ENCODE measurements around the gene PEX12.
"Not testable (repeated sequence)": the region's sequence is repeated elsewhere in the genome, so short reads cannot be mapped to it uniquely, and the experiment has no call there.

Gene PEX12

GRCh38 chr17:35537601-35538141 is 40.7 kb downstream of the PEX12 start, which contains the start of gene SLFN12L:
Gene SLFN12L, minus strand, starts transcription at chr17:35537678. Its CDS starts 15,314 bp downstream, at chr17:35522364.
- DNase-seq (ENCODE audit: extremely low read depth, low read depth), result no peak

DNA sequence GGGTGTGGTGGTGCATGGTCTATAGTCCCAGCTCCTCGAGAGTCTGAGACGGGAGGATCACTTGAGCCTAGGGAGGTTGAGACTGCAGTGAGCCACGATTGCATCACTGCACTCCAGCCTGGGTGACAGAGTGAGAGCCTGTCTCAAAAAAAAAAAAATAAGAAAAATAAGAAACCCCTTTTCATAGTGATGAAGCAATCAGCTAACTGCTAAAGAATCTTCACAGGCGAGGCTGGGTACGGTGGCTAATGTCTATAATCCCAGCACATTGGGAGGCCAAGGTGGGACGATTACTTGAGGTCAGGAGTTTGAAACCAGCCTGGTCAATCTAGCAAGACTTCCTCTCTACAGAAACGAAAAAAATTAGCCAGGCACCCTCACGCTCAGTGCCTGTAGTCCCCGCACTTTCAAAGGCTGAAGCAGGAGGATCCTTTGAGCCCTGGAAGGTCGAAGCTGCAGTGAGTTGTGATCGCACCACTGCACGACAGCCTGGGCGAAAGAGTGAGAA is 41.7 kb downstream of the PEX12 start:
- no peak for DNase-seq (ENCODE audit: extremely low read depth, low read depth)
- TF ChIP-seq, protein P1, sequence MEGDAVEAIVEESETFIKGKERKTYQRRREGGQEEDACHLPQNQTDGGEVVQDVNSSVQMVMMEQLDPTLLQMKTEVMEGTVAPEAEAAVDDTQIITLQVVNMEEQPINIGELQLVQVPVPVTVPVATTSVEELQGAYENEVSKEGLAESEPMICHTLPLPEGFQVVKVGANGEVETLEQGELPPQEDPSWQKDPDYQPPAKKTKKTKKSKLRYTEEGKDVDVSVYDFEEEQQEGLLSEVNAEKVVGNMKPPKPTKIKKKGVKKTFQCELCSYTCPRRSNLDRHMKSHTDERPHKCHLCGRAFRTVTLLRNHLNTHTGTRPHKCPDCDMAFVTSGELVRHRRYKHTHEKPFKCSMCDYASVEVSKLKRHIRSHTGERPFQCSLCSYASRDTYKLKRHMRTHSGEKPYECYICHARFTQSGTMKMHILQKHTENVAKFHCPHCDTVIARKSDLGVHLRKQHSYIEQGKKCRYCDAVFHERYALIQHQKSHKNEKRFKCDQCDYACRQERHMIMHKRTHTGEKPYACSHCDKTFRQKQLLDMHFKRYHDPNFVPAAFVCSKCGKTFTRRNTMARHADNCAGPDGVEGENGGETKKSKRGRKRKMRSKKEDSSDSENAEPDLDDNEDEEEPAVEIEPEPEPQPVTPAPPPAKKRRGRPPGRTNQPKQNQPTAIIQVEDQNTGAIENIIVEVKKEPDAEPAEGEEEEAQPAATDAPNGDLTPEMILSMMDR (IDR thresholded peaks at IDR 0.05; ENCODE audit: low read depth, low read length), result no peak

More at GRCh38 chr17:35537601-35538141, 40.7 kb downstream of the PEX12 start, which contains the start of gene SLFN12L:
- TF ChIP-seq, protein P1 (IDR thresholded peaks at IDR 0.05; ENCODE audit: low read depth, low read length), result no peak

- DNase-seq (ENCODE audit: extremely low read depth, low read depth), result not testable (repeated sequence)
Observed at GRCh38 chr17:35535406-35535805, 43.0 kb downstream of the PEX12 start.

DNA sequence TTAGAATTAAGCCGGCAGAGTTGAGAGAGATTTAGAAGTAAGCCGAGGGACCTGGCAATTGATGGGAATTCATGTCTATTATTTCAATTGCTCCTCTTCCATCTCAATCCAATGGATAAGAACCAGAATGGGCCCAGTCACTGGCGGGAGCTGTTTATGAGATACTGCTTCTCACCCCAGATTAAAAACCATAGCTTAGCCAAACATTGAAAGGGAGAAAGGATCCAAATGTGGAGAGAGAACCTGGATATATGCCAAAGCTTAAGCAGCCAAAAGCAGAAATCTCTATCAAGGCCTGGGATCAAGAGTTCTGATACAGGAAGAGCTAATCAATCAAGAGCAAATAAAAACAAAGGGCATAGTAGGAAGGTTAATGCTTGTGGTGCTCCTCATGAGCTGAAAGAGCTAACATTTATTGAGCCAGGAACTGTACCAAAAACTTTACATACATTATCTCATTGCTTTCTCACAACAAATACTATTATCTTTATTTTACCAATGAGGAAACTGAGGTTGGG is 43.7 kb downstream of the PEX12 start:
- TF ChIP-seq, protein P1 (IDR thresholded peaks at IDR 0.05; ENCODE audit: low read depth, low read length), result no peak
- DNase-seq (ENCODE audit: extremely low read depth, low read depth), result no peak

DNA sequence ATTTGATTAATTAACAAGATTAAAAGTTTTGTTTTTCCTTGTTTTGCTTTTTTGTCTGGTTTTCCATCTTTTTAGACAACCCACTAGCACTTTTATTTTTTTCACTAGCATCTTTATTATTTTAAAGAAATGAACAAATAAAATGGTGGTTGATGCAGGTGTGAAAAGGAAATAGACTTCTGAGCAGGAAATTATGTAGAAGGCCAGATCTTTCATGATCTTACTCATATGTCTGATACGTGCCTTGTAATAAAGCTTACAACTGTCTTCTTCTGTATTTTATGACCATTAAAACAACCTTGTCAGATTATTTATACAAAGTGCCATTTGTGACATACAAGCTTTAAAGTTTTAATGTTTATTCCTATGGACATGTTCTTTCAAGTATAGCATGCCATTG is 47.2 kb downstream of the PEX12 start:
- no peak for DNase-seq (ENCODE audit: extremely low read depth, low read depth)
- TF ChIP-seq, protein P1 (IDR thresholded peaks at IDR 0.05; ENCODE audit: low read depth, low read length), result no peak

DNA sequence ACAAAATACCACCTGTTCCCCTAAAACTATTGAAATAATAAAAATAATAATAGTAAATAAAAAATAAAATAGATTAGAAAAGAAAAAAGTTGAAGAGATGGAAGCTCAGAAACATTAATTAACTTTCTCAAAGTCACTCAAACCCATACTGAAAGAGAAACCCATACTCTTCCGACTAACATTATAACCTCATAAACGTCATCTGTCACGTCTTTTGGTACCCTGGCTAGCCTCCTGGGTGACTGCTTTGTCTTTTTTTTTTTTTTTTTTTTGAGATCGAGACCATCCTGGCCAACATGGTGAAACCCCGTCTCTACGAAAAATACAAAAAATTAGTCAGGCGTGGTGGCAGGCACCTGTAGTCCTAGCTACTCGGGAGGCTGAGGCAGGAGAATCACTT is 48.5 kb downstream of the PEX12 start:
- DNase-seq (ENCODE audit: extremely low read depth, low read depth), result no peak
- TF ChIP-seq, protein P1 (IDR thresholded peaks at IDR 0.05; ENCODE audit: low read depth, low read length), result no peak

DNA sequence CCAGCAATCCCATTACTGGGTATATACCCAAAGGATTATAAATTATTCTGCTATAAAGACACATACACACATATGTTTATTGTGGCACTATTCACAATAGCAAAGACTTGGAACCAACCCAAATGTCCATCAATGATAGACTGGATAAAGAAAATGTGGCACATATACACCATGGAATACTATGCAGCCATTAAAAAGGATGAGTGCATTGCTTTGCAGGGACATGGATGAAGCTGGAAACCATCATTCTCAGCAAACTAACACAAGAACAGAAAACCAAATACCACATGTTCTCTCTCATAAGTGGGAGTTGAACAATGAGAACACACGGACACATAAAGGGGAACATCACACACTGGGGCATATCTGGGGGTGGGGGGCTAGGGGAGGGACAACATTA is 49.0 kb downstream of the PEX12 start:
- not testable (repeated sequence) for DNase-seq (ENCODE audit: extremely low read depth, low read depth)

Data from AG09319 (cell line).